Stimulated activated naive CD8-positive, alpha-beta T cell treated with anti-CD3 and anti-CD28 coated beads, Interleukin-15, amount 100 ng/mL, for 72 hours (primary cell): ENCODE data around the gene SLC2A4RG.
"Not testable (repeated sequence)": the region's sequence is repeated elsewhere in the genome, so short reads cannot be mapped to it uniquely, and the experiment has no call there.

Source experiments
- ATAC-seq: fragments of 150-1000 bp; cut with Tn5 transposase; 2 replicates; pipeline ENCODE4 v1.10.0; 2021; ENCODE audit warnings: mild to moderate bottlenecking, moderate library complexity
- DNase-seq, 2 donors: peaks; one replicate each; pipeline ENCODE4 v3.0.0; 2021 to 2022
- H3K27ac Mint-ChIP-seq, 2 donors: one replicate each; pipeline ENCODE4 v1.8.0; 2022; ENCODE audit warnings: mild to moderate bottlenecking in 2 of 2, mixed read lengths in 2 of 2, moderate library complexity in 2 of 2
- H3K27me3 Mint-ChIP-seq: one replicate; pipeline ENCODE4 v1.8.0; 2022; ENCODE audit warnings: mixed read lengths
- H3K4me1 Mint-ChIP-seq: one replicate; pipeline ENCODE4 v1.8.0; 2022; ENCODE audit warnings: mild to moderate bottlenecking, mixed read lengths
- H3K4me3 Mint-ChIP-seq, 2 donors: one replicate each; pipeline ENCODE4 v1.8.0; 2022; ENCODE audit warnings: mild to moderate bottlenecking in 2 of 2, mixed read lengths in 2 of 2, moderate library complexity in 1 of 2
- H3K9me3 Mint-ChIP-seq, 2 donors: one replicate each; pipeline ENCODE4 v1.8.0; 2022; ENCODE audit warnings: mixed read lengths in 2 of 2

Gene SLC2A4RG

DNA sequence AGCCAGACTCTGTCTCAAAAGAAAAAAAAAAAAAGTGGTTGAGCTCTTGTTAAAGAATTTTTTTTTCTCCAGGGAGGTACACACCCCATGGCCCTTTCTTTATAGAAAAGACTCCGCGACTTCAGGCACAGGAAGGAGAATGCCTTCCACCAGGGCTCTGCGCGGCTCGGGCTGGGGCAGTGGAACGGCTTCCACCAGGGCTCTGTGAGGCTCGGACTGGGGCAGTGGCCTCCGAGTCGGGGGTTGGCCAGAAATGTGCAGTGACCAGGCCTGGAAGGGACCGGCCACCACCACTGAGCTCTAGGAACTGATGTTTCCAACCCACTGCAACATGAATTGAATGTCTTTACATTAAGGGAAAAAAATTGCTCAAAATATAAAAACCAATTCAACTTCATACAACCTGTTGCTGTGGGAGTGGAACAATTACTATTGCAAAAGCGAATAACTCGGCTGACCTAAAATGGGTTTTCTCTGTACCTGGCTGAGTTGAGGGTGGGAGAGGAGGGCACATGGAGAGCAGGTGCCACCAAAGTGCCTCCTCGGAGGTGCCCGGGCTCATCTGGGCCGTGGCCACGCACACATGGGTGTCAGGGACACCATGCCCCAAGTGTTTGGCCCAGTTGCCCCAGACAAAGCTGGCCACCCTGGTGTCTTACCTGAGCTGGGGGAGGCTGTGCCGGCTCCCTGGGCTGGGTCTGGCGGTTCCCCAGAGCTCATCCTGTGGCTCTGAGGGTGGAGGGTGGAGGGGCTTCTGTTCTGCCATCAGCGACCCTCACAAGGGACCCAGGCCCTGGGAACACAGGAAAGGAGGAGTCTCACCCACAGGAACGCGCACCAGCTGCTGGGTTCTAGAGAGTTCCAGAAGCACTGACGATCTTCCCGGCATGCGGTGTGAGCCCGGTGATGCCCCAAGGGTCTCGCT, 29.3 kb downstream of the SLC2A4RG start:
- Mint-ChIP-seq H3K4me3 (no peak overlapping the region), H3K4me1 (no peaks in the 10 kb centered on the region), H3K9me3 (no peaks in the 10 kb centered on the region), H3K27ac (peak overlapping the region in 1 of 2 donors; percentile 21), H3K27me3 (no peaks in the 10 kb centered on the region)
- DNase-seq: no peak
- no peak for ATAC-seq

DNA sequence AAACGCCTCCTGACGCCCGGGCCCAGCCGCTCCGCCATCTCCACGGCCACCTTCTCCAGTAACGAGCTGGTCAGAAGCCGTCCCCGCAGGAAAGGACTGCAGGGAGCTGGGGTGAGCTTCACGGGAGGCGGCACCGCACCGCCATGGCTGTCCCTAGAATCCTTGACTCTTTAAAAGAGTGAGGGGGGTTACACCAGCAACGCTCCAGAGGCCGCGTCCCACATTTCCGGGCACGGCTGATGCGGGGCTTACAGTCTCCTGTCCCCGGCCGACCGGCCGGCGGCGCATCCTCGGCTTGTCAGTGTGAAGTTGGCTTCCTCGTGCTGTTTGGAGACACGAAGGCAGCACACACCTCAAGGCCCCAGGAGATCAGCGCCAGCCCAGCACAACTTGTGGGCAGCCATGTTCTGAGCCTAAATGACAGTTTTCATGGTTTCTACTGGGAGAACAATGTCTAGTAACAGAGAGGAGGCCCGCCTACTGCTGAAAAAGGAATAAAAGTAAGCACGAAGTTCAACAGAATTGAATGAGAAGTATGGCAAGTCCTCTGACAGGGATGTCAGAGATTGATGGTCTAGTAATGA, 30.4 kb downstream of the SLC2A4RG start:
- Mint-ChIP-seq H3K27me3 (no peaks in the 10 kb centered on the region), H3K4me3 (no peak overlapping the region), H3K27ac (peak overlapping the region in 1 of 2 donors; percentile 78), H3K9me3 (no peaks in the 10 kb centered on the region), H3K4me1 (peaks cover 5% of the 10 kb centered on the region)
- ATAC-seq (no peak), DNase-seq (no peak)

DNA sequence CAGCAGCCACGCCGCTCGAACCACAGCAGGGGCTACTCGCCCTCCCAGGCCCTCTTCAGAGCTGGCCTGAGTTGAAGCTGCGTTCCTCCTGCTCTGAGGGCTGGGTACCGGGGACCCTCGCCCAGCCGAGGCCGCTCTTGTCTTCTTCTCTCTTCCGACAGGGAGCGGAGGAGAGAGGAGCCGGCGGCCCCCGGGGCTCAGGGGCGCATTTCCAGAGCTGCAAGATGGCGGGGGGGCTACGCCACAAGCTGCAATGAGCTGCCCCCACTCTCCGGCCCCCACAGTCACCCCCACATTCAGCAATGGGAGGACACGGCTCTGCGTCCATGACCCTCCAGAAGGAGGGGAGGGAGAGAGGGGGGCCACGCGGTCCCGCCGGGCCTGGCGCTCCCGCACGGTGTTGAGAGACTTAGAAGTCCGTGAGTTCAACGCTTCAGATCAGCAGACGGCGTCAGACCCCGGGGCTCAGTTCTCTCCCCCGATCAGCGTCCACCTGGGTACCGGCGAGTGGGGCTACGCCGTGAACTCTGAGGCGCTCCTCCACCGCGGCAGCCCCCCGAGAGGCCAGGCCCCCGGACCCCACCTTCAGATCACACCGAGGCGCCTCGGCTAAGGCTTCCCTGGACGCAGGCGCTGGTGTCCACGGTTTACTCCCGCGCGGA, 31.6 kb downstream of the SLC2A4RG start:
- Mint-ChIP-seq H3K27ac (no peak overlapping the region), H3K4me1 (peaks cover 13% of the 10 kb centered on the region), H3K27me3 (no peaks in the 10 kb centered on the region), H3K4me3 (no peak overlapping the region), H3K9me3 (no peaks in the 10 kb centered on the region)
- DNase-seq (no peak), ATAC-seq (no peak)

- Mint-ChIP-seq H3K4me1 (peaks cover 13% of the 10 kb centered on the region), H3K9me3 (no peaks in the 10 kb centered on the region), H3K27me3 (no peaks in the 10 kb centered on the region), H3K4me3 (no peak overlapping the region), H3K27ac (no peak overlapping the region)
- no peak for DNase-seq
- ATAC-seq: no peak
These were observed 33.4 kb downstream of the SLC2A4RG start for GRCh38 chr20:63772781-63773518.

GRCh38 chr20:63773571-63774241, 34.1 kb downstream of the SLC2A4RG start:
- no peak overlapping the region for H3K27ac Mint-ChIP-seq
- no peak for ATAC-seq
- no peaks in the 10 kb centered on the region for H3K27me3 Mint-ChIP-seq

GRCh38 chr20:63774306-63774705, 34.7 kb downstream of the SLC2A4RG start:
- Mint-ChIP-seq H3K27ac (no peak overlapping the region), H3K4me3 (no peak overlapping the region), H3K27me3 (no peaks in the 10 kb centered on the region), H3K4me1 (peaks cover 13% of the 10 kb centered on the region), H3K9me3 (no peaks in the 10 kb centered on the region)
- ATAC-seq: no peak
- DNase-seq: no peak

More at GRCh38 chr20:63773571-63774241, 34.1 kb downstream of the SLC2A4RG start:
- no peak for DNase-seq
- peaks cover 13% of the 10 kb centered on the region for H3K4me1 Mint-ChIP-seq
- H3K9me3 Mint-ChIP-seq: no peaks in the 10 kb centered on the region
- H3K4me3 Mint-ChIP-seq: no peak overlapping the region

- Mint-ChIP-seq H3K27me3 (no peaks in the 10 kb centered on the region), H3K4me1 (peaks cover 13% of the 10 kb centered on the region), H3K9me3 (no peaks in the 10 kb centered on the region), H3K27ac (no peak overlapping the region), H3K4me3 (peak overlapping the region in 1 of 2 donors; percentile 45)
- ATAC-seq (no peak), DNase-seq (peak; percentile 44 to 47)
These were observed 35.8 kb downstream of the SLC2A4RG start for GRCh38 chr20:63775096-63775978.

DNA sequence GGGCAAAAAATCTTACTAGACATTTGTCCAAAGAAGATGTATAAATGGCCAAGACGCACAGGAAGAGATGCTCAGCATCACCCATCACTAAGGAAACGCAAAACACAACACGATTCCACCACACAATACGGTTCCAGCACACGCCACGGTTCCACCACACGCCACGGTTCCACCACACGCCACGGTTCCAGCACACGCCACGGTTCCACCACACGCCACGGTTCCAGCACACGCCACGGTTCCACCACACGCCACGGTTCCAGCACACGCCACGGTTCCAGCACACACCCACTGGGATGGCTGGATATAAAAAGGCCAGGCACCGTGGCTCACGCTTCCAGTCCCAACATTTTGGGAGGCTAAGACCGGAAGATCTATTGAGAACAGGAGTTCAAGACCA, 37.3 kb downstream of the SLC2A4RG start:
- not testable (repeated sequence) for H3K9me3 Mint-ChIP-seq, H3K27me3 Mint-ChIP-seq, DNase-seq, H3K4me3 Mint-ChIP-seq, ATAC-seq
- Mint-ChIP-seq H3K4me1 (peaks cover 22% of the 10 kb centered on the region), H3K27ac (peak overlapping the region in 1 of 2 donors; percentile 37)

DNA sequence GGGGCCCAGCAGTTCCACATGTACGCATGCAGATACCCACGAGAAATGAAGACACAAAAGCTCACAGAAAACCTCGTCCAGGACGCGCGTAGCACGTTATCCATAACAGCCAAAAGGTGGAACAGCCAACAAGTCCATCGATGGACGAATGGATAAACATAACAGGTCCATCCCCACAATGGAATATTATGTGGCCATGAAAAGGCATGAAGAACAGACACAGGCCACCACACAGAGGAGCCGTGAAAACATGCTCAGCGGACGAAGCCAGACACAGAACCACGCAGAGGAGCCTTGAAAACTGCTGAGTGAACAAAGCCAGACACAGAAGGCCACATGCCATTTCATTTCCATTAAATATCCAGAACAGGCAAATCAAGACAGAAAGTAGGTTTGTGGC, 38.0 kb downstream of the SLC2A4RG start:
- DNase-seq (no peak), ATAC-seq (no peak)
- H3K9me3 Mint-ChIP-seq: no peaks in the 10 kb centered on the region
- no peaks in the 10 kb centered on the region for H3K27me3 Mint-ChIP-seq
- H3K27ac Mint-ChIP-seq: no peak overlapping the region
- H3K4me1 Mint-ChIP-seq: peaks cover 30% of the 10 kb centered on the region
- no peak overlapping the region for H3K4me3 Mint-ChIP-seq

- no peaks in the 10 kb centered on the region for H3K27me3 Mint-ChIP-seq
- H3K27ac Mint-ChIP-seq: no peak overlapping the region
- peaks cover 32% of the 10 kb centered on the region for H3K4me1 Mint-ChIP-seq
- DNase-seq: no peak
- H3K9me3 Mint-ChIP-seq: no peaks in the 10 kb centered on the region
- H3K4me3 Mint-ChIP-seq: no peak overlapping the region
- ATAC-seq: no peak
These were observed 38.6 kb downstream of the SLC2A4RG start for GRCh38 chr20:63778034-63778752.

GRCh38 chr20:63778857-63779256, 39.3 kb downstream of the SLC2A4RG start:
- no peaks in the 10 kb centered on the region for H3K9me3 Mint-ChIP-seq
- H3K4me3 Mint-ChIP-seq: no peak overlapping the region
- DNase-seq: no peak
- H3K27ac Mint-ChIP-seq: no peak overlapping the region
- ATAC-seq: no peak
- H3K4me1 Mint-ChIP-seq: peaks cover 32% of the 10 kb centered on the region
- H3K27me3 Mint-ChIP-seq: no peaks in the 10 kb centered on the region

GRCh38 chr20:63781181-63781580, 41.6 kb downstream of the SLC2A4RG start:
- ATAC-seq: no peak
- peak overlapping the region in 1 of 2 donors; percentile 33 for H3K4me3 Mint-ChIP-seq
- DNase-seq: no peak
- H3K4me1 Mint-ChIP-seq: peaks cover 24% of the 10 kb centered on the region
- H3K27me3 Mint-ChIP-seq: no peaks in the 10 kb centered on the region
- no peaks in the 10 kb centered on the region for H3K9me3 Mint-ChIP-seq
- no peak overlapping the region for H3K27ac Mint-ChIP-seq

- Mint-ChIP-seq H3K27me3 (no peaks in the 10 kb centered on the region), H3K4me1 (peaks cover 27% of the 10 kb centered on the region), H3K4me3 (peak overlapping the region in 1 of 2 donors; percentile 63), H3K27ac (no peak overlapping the region), H3K9me3 (no peaks in the 10 kb centered on the region)
- ATAC-seq: peak; percentile 95
- DNase-seq: peak; percentile 50 to 67
These were observed 42.5 kb downstream of the SLC2A4RG start for GRCh38 chr20:63782051-63782471.
